GM21528 (cell line): ENCODE measurements around the gene PLXNA2.

Experiments used
- ATAC-seq: cut with Tn5 transposase; IDR thresholded peaks from one replicate; pipeline ENCODE4 v1.9.1; 2021; ENCODE audit warnings: mild to moderate bottlenecking, moderate library complexity; ENCODE audit not compliant: unreplicated experiment, low FRiP score

PLXNA2 gene

GRCh38 chr1:208081972-208082371, 162.2 kb downstream of the PLXNA2 start:
- no peak for ATAC-seq

- no peak for ATAC-seq
Measured at GRCh38 chr1:208080396-208081286, 163.5 kb downstream of the PLXNA2 start.

- no peak for ATAC-seq
Measured at GRCh38 chr1:208079161-208079560, 165.0 kb downstream of the PLXNA2 start.

GRCh38 chr1:208078752-208079151, 165.4 kb downstream of the PLXNA2 start:
- ATAC-seq: no peak

- no peak for ATAC-seq
Measured at GRCh38 chr1:208077232-208078075, 166.7 kb downstream of the PLXNA2 start.

GRCh38 chr1:208074353-208074752, 169.8 kb downstream of the PLXNA2 start:
- ATAC-seq: no peak

GRCh38 chr1:208071435-208072031, 172.7 kb downstream of the PLXNA2 start:
- ATAC-seq: no peak

GRCh38 chr1:208069908-208070307, 174.3 kb downstream of the PLXNA2 start:
- ATAC-seq: no peak

GRCh38 chr1:208069317-208069716, 174.9 kb downstream of the PLXNA2 start:
- no peak for ATAC-seq

- no peak for ATAC-seq
Measured at GRCh38 chr1:208068908-208069307, 175.3 kb downstream of the PLXNA2 start.

GRCh38 chr1:208068407-208068806, 175.8 kb downstream of the PLXNA2 start:
- ATAC-seq: no peak

- no peak for ATAC-seq
Measured at GRCh38 chr1:208066583-208066982, 177.6 kb downstream of the PLXNA2 start.

GRCh38 chr1:208065862-208066261, 178.3 kb downstream of the PLXNA2 start:
- no peak for ATAC-seq

- ATAC-seq: no peak
Measured at GRCh38 chr1:208061632-208062031, 182.6 kb downstream of the PLXNA2 start.

GRCh38 chr1:208061118-208061517, 183.1 kb downstream of the PLXNA2 start:
- ATAC-seq: no peak

- no peak for ATAC-seq
Measured at GRCh38 chr1:208060215-208060869, 183.8 kb downstream of the PLXNA2 start.

- ATAC-seq: no peak
Measured at GRCh38 chr1:208059409-208060001, 184.7 kb downstream of the PLXNA2 start.

GRCh38 chr1:208058756-208059155, 185.4 kb downstream of the PLXNA2 start:
- ATAC-seq: no peak

GRCh38 chr1:208058267-208058666, 185.9 kb downstream of the PLXNA2 start:
- ATAC-seq: no peak

- ATAC-seq: no peak
Measured at GRCh38 chr1:208057056-208057455, 187.1 kb downstream of the PLXNA2 start.
